ENCODE results near the gene TMEM190. TPM values are rescaled to one million over a fixed set of nuclear protein-coding genes. Genes with fewer than 3 reads are reported as not detected.
"Not testable (repeated sequence)": the region's sequence is repeated elsewhere in the genome, so short reads cannot be mapped to it uniquely, and the experiment has no call there.

TMEM190 gene
- total RNA-seq: not detected
- polyA plus RNA-seq: under 1 TPM in 1 of 3 donors, not detected in 2; 0.26 TPM

- Histone ChIP-seq H3K27ac (no peak within 1 kb of the TSS), H3K4me3 (no peak within 1 kb of the TSS), H3K9me3 (no peaks in the 10 kb centered on the region), H3K27me3 (peaks cover 41 to 68% (median 57%) of the 10 kb centered on the region in 3 donors), H3K36me3 (no peaks in the 10 kb centered on the region), H3K4me1 (peaks cover 0 to 13% (median 7%) of the 10 kb centered on the region in 4 donors)
- TF ChIP-seq EP300 (IDR thresholded peaks at IDR 0.05) (no peak), POLR2A (IDR thresholded peaks at IDR 0.05) (no peak), POLR2AphosphoS5 (IDR thresholded peaks at IDR 0.05) (no peak), CTCF (IDR thresholded peaks at IDR 0.05) (no peak)
- DNase-seq: no peak
- WGBS, 2 donors: 23 to 53% methylated on average over 21 of the region's 21 CpGs
- intact Hi-C loops (cut with DNase I): no loop called here
These were observed at the start of gene TMEM190 for GRCh38 chr19:55376241-55376933. TSS of gene TMEM190 (plus strand) at chr19:55376826. CDS start at chr19:55376854, 28 bp downstream.

GRCh38 chr19:55328774-55329318 lies 47.8 kb upstream of the TMEM190 start:
- DNase-seq; H3K4me3 ChIP-seq; H3K36me3 ChIP-seq; H3K4me1 ChIP-seq; H3K27ac ChIP-seq; H3K9me3 ChIP-seq; H3K27me3 ChIP-seq; intact Hi-C loops (cut with DNase I): not testable (repeated sequence)
- 49 to 80% methylated on average over 4 of the region's 4 CpGs for WGBS, 2 donors

GRCh38 chr19:55329791-55330190 lies 46.8 kb upstream of the TMEM190 start:
- DNase-seq; intact Hi-C loops (cut with DNase I); H3K4me3 ChIP-seq; H3K36me3 ChIP-seq; H3K27ac ChIP-seq; H3K4me1 ChIP-seq; H3K27me3 ChIP-seq; H3K9me3 ChIP-seq: not testable (repeated sequence)
- 90 to 92% methylated on average over 6 of the region's 6 CpGs for WGBS, 2 donors

- H3K4me3 ChIP-seq: no peak overlapping the region
- H3K36me3 ChIP-seq: no peaks in the 10 kb centered on the region
- peaks cover 0 to 15% (median 0%) of the 10 kb centered on the region in 3 donors for H3K27me3 ChIP-seq
- DNase-seq: no peak
- no peaks in the 10 kb centered on the region for H3K9me3 ChIP-seq
- peaks cover 0 to 7% (median 5%) of the 10 kb centered on the region in 4 donors for H3K4me1 ChIP-seq
- H3K27ac ChIP-seq: no peak overlapping the region
- intact Hi-C loops (cut with DNase I): no loop called here
- 14 to 65% methylated on average over 11 of the region's 11 CpGs for WGBS, 2 donors
- TF ChIP-seq POLR2A (IDR thresholded peaks at IDR 0.05) (no peak), EP300 (IDR thresholded peaks at IDR 0.05) (no peak), POLR2AphosphoS5 (IDR thresholded peaks at IDR 0.05) (no peak), CTCF (IDR thresholded peaks at IDR 0.05) (no peak)
These were observed 42.8 kb upstream of the TMEM190 start for GRCh38 chr19:55333870-55334269.

- intact Hi-C loops (cut with DNase I): no loop called here
- WGBS, 2 donors: 83 to 90% methylated on average over 7 of the region's 7 CpGs
- no peak overlapping the region for H3K4me3 ChIP-seq
- H3K4me1 ChIP-seq: peaks cover 0 to 18% (median 15%) of the 10 kb centered on the region in 4 donors
- TF ChIP-seq CTCF (IDR thresholded peaks at IDR 0.05) (no peak), POLR2A (IDR thresholded peaks at IDR 0.05) (no peak)
- H3K27me3 ChIP-seq: peaks cover 0 to 15% (median 0%) of the 10 kb centered on the region in 3 donors
- H3K36me3 ChIP-seq: no peaks in the 10 kb centered on the region
- no peaks in the 10 kb centered on the region for H3K9me3 ChIP-seq
- DNase-seq: no peak
- H3K27ac ChIP-seq: no peak overlapping the region
These were observed 40.5 kb upstream of the TMEM190 start for GRCh38 chr19:55336101-55336500.

Data from sigmoid colon (tissue), 7 donors.